HEK293 (cell line): ENCODE measurements around the gene P2RX2.

Experiments
- TCF7L2 ChIP-seq: IDR thresholded peaks from 2 replicates; pipeline ENCODE4 v1.6.1; 2011; ENCODE audit warnings: low read depth, mild to moderate bottlenecking, inconsistent platforms, low read length, moderate library complexity, borderline replicate concordance
- ZBTB7A ChIP-seq: fragments of 450-650 bp; formaldehyde crosslinking; IDR thresholded peaks from 2 replicates; pipeline ENCODE4 v1.5.1; 2016; ENCODE audit warnings: low read depth, missing biosample characterization, missing genetic modification characterization
- ZNF121 ChIP-seq: fragments of 450-650 bp; formaldehyde crosslinking; IDR thresholded peaks from 2 replicates; pipeline ENCODE4 v1.5.1; 2016; ENCODE audit warnings: missing biosample characterization, missing genetic modification characterization
- ZNF24 ChIP-seq: fragments of 450-650 bp; formaldehyde crosslinking; IDR thresholded peaks from 2 replicates; pipeline ENCODE4 v1.5.1; 2016; ENCODE audit warnings: missing biosample characterization, missing genetic modification characterization
- ZNF433 ChIP-seq: fragments of 450-650 bp; formaldehyde crosslinking; IDR thresholded peaks from 2 replicates; pipeline ENCODE4 v1.5.1; 2016; ENCODE audit warnings: missing biosample characterization, missing genetic modification characterization, low read depth
- ZNF558 ChIP-seq: fragments of 450-650 bp; formaldehyde crosslinking; IDR thresholded peaks from 2 replicates; pipeline ENCODE4 v1.5.1; 2016; ENCODE audit warnings: missing biosample characterization, missing genetic modification characterization
- TF ChIP-seq, protein P1 (sequence below): fragments of 450-650 bp; formaldehyde crosslinking; IDR thresholded peaks from 2 replicates; pipeline ENCODE4 v1.5.1; 2016; ENCODE audit warnings: missing biosample characterization, missing genetic modification characterization
- TF ChIP-seq, protein P2 (sequence below): fragments of 450-650 bp; formaldehyde crosslinking; IDR thresholded peaks from 2 replicates; pipeline ENCODE4 v1.5.1; 2016; ENCODE audit warnings: missing biosample characterization, missing genetic modification characterization

DNA sequence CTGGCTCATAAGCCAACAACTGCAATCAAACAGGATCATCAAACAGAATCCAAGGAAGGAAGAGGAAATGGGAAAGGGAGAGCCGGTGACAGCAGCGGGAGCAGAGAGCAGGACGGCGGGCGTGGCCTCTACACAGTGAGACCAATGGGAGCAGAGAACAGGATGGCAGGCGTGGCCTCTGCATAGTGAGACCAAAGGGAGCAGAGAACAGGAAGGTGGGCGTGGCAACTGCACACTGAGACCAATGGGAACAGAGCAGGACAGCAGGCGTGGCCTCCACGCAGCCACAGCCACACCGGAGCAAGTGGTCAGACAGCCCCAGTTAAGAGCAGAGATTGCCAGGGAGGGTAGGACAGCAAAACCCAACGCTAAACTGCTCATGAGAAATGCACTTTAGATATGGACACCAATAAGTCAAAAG lies 24.6 kb upstream of the P2RX2 start:
- TF ChIP-seq ZNF121 (tag by site-specific recombination): no peak
- no peak for TF ChIP-seq ZBTB7A (tag by site-specific recombination)
- TF ChIP-seq, protein P1, sequence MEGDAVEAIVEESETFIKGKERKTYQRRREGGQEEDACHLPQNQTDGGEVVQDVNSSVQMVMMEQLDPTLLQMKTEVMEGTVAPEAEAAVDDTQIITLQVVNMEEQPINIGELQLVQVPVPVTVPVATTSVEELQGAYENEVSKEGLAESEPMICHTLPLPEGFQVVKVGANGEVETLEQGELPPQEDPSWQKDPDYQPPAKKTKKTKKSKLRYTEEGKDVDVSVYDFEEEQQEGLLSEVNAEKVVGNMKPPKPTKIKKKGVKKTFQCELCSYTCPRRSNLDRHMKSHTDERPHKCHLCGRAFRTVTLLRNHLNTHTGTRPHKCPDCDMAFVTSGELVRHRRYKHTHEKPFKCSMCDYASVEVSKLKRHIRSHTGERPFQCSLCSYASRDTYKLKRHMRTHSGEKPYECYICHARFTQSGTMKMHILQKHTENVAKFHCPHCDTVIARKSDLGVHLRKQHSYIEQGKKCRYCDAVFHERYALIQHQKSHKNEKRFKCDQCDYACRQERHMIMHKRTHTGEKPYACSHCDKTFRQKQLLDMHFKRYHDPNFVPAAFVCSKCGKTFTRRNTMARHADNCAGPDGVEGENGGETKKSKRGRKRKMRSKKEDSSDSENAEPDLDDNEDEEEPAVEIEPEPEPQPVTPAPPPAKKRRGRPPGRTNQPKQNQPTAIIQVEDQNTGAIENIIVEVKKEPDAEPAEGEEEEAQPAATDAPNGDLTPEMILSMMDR: no peak
- no peak for TF ChIP-seq ZNF558
- no peak for TF ChIP-seq TCF7L2
- TF ChIP-seq, protein P2, sequence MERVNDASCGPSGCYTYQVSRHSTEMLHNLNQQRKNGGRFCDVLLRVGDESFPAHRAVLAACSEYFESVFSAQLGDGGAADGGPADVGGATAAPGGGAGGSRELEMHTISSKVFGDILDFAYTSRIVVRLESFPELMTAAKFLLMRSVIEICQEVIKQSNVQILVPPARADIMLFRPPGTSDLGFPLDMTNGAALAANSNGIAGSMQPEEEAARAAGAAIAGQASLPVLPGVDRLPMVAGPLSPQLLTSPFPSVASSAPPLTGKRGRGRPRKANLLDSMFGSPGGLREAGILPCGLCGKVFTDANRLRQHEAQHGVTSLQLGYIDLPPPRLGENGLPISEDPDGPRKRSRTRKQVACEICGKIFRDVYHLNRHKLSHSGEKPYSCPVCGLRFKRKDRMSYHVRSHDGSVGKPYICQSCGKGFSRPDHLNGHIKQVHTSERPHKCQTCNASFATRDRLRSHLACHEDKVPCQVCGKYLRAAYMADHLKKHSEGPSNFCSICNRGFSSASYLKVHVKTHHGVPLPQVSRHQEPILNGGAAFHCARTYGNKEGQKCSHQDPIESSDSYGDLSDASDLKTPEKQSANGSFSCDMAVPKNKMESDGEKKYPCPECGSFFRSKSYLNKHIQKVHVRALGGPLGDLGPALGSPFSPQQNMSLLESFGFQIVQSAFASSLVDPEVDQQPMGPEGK (tag by site-specific recombination): no peak
- TF ChIP-seq ZNF24 (tag by site-specific recombination): no peak
- no peak for TF ChIP-seq ZNF433 (tag by site-specific recombination)
